ENCODE data around the gene HS6ST1. TPM values are rescaled to one million over a fixed set of nuclear protein-coding genes. Genes with fewer than 3 reads are reported as not detected.
"Not testable (repeated sequence)": the region's sequence is repeated elsewhere in the genome, so short reads cannot be mapped to it uniquely, and the experiment has no call there.

HS6ST1 gene
- total RNA-seq, 1 donor from 2014 or later = 31.1 TPM

- H3K9me3 Mint-ChIP-seq; H3K4me1 ChIP-seq; H3K4me2 ChIP-seq; H3K36me3 ChIP-seq; H3K9ac ChIP-seq; H3K27ac Mint-ChIP-seq; H3F3A ChIP-seq (ENCODE audit: low read depth); H3K4me3 Mint-ChIP-seq; H3K79me2 ChIP-seq (ENCODE audit: low read depth); H3K4me1 Mint-ChIP-seq; H3K27me3 Mint-ChIP-seq (ENCODE audit: insufficient read depth, low read depth); H3K27ac ChIP-seq; H3K27me3 ChIP-seq; H3K36me3 Mint-ChIP-seq; H2AFZ ChIP-seq (replicated peaks); H3K9me3 ChIP-seq (ENCODE audit: low read depth); H3K4me3 ChIP-seq; DNase-seq (ENCODE audit: low spot score): not testable (repeated sequence)
- peaks cover 36% of the 10 kb centered on the region for H4K20me1 ChIP-seq (ENCODE audit: low read depth)
Observed at GRCh38 chr2:128267649-128268048, 51.0 kb downstream of the HS6ST1 start.

GRCh38 chr2:128267197-128267596 is 51.5 kb downstream of the HS6ST1 start:
- H2AFZ ChIP-seq (replicated peaks); H3K36me3 ChIP-seq; H3K27me3 Mint-ChIP-seq (ENCODE audit: insufficient read depth, low read depth); H3K4me3 Mint-ChIP-seq; H3K27me3 ChIP-seq; H3K4me3 ChIP-seq; H3K27ac Mint-ChIP-seq; H3K4me2 ChIP-seq; H3K9me3 ChIP-seq (ENCODE audit: low read depth); H3F3A ChIP-seq (ENCODE audit: low read depth); H3K4me1 Mint-ChIP-seq; H3K9ac ChIP-seq; H3K36me3 Mint-ChIP-seq; DNase-seq (ENCODE audit: low spot score); H3K4me1 ChIP-seq; H3K27ac ChIP-seq; H3K9me3 Mint-ChIP-seq; H3K79me2 ChIP-seq (ENCODE audit: low read depth): not testable (repeated sequence)
- H4K20me1 ChIP-seq (ENCODE audit: low read depth) = peaks cover 32% of the 10 kb centered on the region

GRCh38 chr2:128266463-128266862 is 52.2 kb downstream of the HS6ST1 start:
- H3K9me3 ChIP-seq (ENCODE audit: low read depth); H3K36me3 ChIP-seq; H3K4me3 Mint-ChIP-seq; H3K4me2 ChIP-seq; H3K4me1 Mint-ChIP-seq; H3K4me1 ChIP-seq; H3K4me3 ChIP-seq; H3K79me2 ChIP-seq (ENCODE audit: low read depth); H3K36me3 Mint-ChIP-seq; H3K27ac Mint-ChIP-seq; H3K27me3 ChIP-seq; DNase-seq (ENCODE audit: low spot score); H2AFZ ChIP-seq (replicated peaks); H3K9me3 Mint-ChIP-seq; H3K27me3 Mint-ChIP-seq (ENCODE audit: insufficient read depth, low read depth); H3K9ac ChIP-seq; H3K27ac ChIP-seq; H3F3A ChIP-seq (ENCODE audit: low read depth): not testable (repeated sequence)
- peaks cover 24% of the 10 kb centered on the region for H4K20me1 ChIP-seq (ENCODE audit: low read depth)

- H3K9me3 ChIP-seq (ENCODE audit: low read depth); H3K36me3 Mint-ChIP-seq; DNase-seq (ENCODE audit: low spot score); H3K4me3 ChIP-seq; H3K9ac ChIP-seq; H3K4me3 Mint-ChIP-seq; H3K27ac ChIP-seq; H3K79me2 ChIP-seq (ENCODE audit: low read depth); H3K27me3 ChIP-seq; H3K36me3 ChIP-seq; H3K27me3 Mint-ChIP-seq (ENCODE audit: insufficient read depth, low read depth); H3K4me2 ChIP-seq; H3K9me3 Mint-ChIP-seq; H3K27ac Mint-ChIP-seq; H2AFZ ChIP-seq (replicated peaks): not testable (repeated sequence)
- Histone ChIP-seq H3F3A (ENCODE audit: low read depth) (peaks cover 18% of the 10 kb centered on the region), H3K4me1 (peaks cover 16% of the 10 kb centered on the region), H4K20me1 (ENCODE audit: low read depth) (peaks cover 16% of the 10 kb centered on the region)
- peaks cover 12% of the 10 kb centered on the region for H3K4me1 Mint-ChIP-seq
Observed at GRCh38 chr2:128265608-128265993, 53.1 kb downstream of the HS6ST1 start.

- H3K27me3 Mint-ChIP-seq (ENCODE audit: insufficient read depth, low read depth) = peaks cover 3% of the 10 kb centered on the region
- H3K27ac Mint-ChIP-seq = no peak overlapping the region
- Histone ChIP-seq H3K9me3 (ENCODE audit: low read depth) (no peaks in the 10 kb centered on the region), H3K9ac (no peak overlapping the region), H3K4me1 (peaks cover 20% of the 10 kb centered on the region), H3K27me3 (no peaks in the 10 kb centered on the region), H3K79me2 (ENCODE audit: low read depth) (no peaks in the 10 kb centered on the region), H4K20me1 (ENCODE audit: low read depth) (peaks cover 10% of the 10 kb centered on the region), H3K4me2 (no peak overlapping the region), H3K27ac (no peak overlapping the region), H3K4me3 (no peak overlapping the region), H3K36me3 (no peaks in the 10 kb centered on the region), H3F3A (ENCODE audit: low read depth) (peaks cover 24% of the 10 kb centered on the region), H2AFZ (replicated peaks) (no peak overlapping the region)
- peaks cover 18% of the 10 kb centered on the region for H3K4me1 Mint-ChIP-seq
- TF ChIP-seq CTCF (IDR thresholded peaks at IDR 0.05) = no peak
- no peak for TF ChIP-seq EZH2phosphoT487 (IDR thresholded peaks at IDR 0.05)
- no peak for TF ChIP-seq EZH2 (IDR thresholded peaks at IDR 0.05)
- H3K36me3 Mint-ChIP-seq = no peaks in the 10 kb centered on the region
- H3K9me3 Mint-ChIP-seq = peaks cover 3% of the 10 kb centered on the region
- no peak for DNase-seq (ENCODE audit: low spot score)
- no peak overlapping the region for H3K4me3 Mint-ChIP-seq
Observed at GRCh38 chr2:128264881-128265607, 53.6 kb downstream of the HS6ST1 start.

Data from neural progenitor cell (in vitro differentiated cells).